CD4-positive, alpha-beta T cell treated with Interleukin-15 for 1 hour (primary cell): ENCODE measurements around the gene MMEL1.

Experiments
- DNase-seq: peaks from one replicate; pipeline ENCODE4 v3.0.0-alpha.2; 2020

Gene MMEL1

GRCh38 chr1:2589431-2590232, 43.2 kb downstream of the MMEL1 start:
- no peak for DNase-seq

GRCh38 chr1:2588661-2589430, 44.0 kb downstream of the MMEL1 start:
- DNase-seq, result no peak

- no peak for DNase-seq
Observed at GRCh38 chr1:2587860-2588571, 44.8 kb downstream of the MMEL1 start.

GRCh38 chr1:2587071-2587859, 45.6 kb downstream of the MMEL1 start:
- DNase-seq, result no peak

DNA sequence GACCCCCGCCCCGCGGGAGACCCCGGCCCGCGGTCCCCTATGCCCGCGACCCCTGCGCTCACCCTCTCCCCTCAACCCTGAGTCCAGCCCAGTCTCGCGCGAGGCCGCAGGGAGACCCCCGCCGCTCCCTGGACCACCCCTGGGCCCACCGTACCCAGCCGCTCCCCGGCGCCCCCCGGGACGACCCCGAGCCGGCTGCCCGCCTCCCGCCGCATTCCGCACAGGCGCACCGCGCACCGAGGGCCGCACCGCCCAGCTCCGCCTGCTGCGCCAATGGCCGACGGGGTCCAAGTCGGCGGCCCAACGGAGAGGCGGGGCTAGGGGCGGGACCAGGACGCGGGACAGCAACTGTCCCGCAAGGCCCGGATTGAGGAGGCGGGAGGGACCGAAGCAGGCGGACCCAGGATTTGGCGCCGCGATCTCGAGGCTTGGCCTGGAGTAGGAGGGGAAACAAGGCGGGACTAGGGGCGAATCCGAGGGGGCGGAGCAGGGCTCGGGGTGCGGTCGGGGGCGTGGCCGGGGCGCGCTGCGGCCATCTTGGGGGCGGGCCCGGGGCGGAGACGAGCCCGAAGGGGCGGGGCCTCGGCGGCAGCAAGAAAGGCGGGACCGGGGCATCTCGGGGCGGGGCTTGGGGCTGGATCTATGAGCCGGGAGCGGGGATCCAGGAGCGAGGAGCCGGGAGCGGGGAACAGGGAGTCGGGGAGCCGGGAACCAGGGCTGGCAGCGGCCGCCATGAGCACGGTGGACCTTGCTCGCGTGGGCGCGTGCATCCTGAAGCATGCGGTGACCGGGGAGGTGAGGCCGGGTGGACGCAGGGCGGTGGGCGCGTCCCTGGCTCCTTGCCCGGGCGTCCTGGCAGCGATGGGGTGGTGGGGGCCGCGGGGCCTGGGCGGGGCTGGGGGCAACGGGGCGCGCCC, 46.4 kb downstream of the MMEL1 start, which contains the start of gene PRXL2B:
TSS of gene PRXL2B (plus strand) at position 624 of the 917 bp plus-strand sequence. CDS start at position 733, 109 bp downstream.
- DNase-seq, result peak; percentile 98

DNA sequence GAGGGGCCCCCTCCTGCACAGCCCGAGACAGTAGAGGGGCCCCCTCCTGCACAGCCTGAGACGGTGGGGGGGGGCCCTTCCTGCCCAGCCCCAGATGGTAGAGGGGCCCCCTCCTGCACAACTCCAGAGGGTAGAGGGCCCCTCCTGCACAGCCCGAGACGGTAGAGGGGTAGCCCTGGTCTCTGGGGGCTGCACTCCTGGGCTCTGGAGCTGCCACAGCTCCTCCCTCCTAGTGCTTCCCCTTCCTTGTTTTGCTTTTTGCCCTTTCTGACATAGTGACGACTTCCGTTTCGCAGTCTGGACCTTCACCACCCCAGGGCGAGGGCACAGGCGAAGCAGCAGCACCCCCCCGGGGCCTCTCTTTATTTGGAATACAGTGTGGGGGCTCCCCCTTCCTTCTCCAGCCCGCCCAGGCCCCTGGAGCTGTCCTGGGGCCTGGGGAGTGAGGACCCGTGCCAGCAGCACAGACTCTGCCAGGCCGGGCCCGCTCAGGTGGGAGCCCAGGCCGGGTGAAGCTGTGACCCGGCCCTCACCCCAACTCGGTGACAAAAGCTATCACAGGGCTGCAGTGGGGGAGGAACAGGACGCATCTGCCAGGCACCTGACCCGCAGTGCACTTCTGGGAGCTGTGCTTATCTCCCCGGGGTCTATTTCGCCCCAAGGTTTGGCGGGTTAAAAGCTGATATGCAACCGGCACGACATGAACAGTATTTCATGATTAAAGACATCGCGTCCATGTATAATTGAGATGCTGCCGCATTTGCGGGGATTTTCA, 47.3 kb downstream of the MMEL1 start:
- DNase-seq, result peak; percentile 87

- peak; percentile 15 for DNase-seq
Observed at GRCh38 chr1:2584686-2585317, 48.0 kb downstream of the MMEL1 start.

GRCh38 chr1:2583871-2584351, 48.9 kb downstream of the MMEL1 start:
- peak; percentile 76 for DNase-seq

- no peak for DNase-seq
Observed at GRCh38 chr1:2583331-2583791, 49.5 kb downstream of the MMEL1 start.

GRCh38 chr1:2582391-2582790, 50.4 kb downstream of the MMEL1 start:
- no peak for DNase-seq

DNA sequence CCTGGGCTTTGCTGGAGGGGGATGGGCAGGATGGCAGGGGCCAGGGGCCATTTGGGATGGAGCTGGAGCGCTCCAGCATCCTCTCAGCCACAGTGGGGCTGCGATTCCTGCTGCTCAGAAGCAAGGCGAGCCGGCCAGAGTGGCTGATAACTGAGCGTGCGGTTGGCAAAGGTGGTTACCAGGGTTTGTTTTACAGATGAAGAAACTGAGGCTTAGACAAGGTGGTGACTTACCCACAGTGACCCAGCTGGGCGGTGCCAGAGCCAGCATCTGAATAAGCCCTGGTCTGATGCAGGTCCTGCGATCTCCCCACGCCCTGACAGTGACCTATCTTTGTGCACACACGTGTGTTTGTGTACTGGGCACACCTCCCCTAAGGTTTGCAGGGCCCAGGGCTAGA, 52.1 kb downstream of the MMEL1 start:
- DNase-seq, result peak; percentile 16

GRCh38 chr1:2578758-2579118, 54.1 kb downstream of the MMEL1 start:
- DNase-seq, result no peak

GRCh38 chr1:2577565-2578075, 55.2 kb downstream of the MMEL1 start:
- peak; percentile 56 for DNase-seq

GRCh38 chr1:2575801-2576663, 56.8 kb downstream of the MMEL1 start:
- DNase-seq, result peak; percentile 28

GRCh38 chr1:2574350-2574749, 58.5 kb downstream of the MMEL1 start:
- DNase-seq, result no peak

- no peak for DNase-seq
Observed at GRCh38 chr1:2573250-2573920, 59.4 kb downstream of the MMEL1 start.

DNA sequence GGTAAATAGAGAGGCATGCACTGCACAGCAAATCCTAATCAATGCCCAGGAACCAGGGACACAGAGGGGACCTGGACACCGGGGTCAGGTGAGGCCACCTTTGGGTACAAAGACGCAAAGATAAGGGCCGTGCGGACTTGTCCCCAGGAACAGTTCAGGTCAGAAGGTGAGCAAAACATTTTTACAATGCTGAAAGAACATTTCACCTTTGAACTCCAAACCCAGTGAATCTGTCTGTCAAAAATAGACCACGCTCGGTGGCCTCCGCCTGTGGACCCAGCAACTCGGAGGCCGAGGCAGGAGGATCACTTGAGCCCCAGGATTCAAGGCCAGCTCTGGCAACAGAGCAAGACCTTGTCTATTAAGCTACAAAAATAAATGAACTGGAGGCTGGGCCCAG, 61.5 kb downstream of the MMEL1 start:
- no peak for DNase-seq

GRCh38 chr1:2570332-2570731, 62.5 kb downstream of the MMEL1 start:
- no peak for DNase-seq
